A549 (cell line): ENCODE data around the gene NELFB. TPM values are rescaled to one million over a fixed set of nuclear protein-coding genes. Genes with fewer than 3 reads are reported as not detected.

Experiments
- ATAC-seq, 2 experiments: fragments of 200-7000 bp in 1 of 2; fragments of >200 bp in 1 of 2; cut with Nextera tagmentation in 1 of 2; cut with Tn5 transposase in 1 of 2; 3 replicates each; pipeline versions ENCODE4 v1.8.0 to v1.9.1; 2018 to 2020; ENCODE audit warnings: mild to moderate bottlenecking in 1 of 2, moderate library complexity in 1 of 2
- CTCF ChIA-PET: fragments of 300-600 bp; sonication (Branson Sonifier 250); formaldehyde crosslinking; extraction: SDS; loops from one replicate; lab custom pipeline; 2021; ENCODE audit warnings: antibody characterized with exemption, inconsistent platforms; lab: Yijun Ruan, JAX
- POLR2A ChIA-PET: fragments of 350-600 bp; formaldehyde crosslinking; extraction: SDS; loops from one replicate; lab custom pipeline; 2021; ENCODE audit warnings: antibody characterized with exemption, inconsistent platforms; lab: Yijun Ruan, JAX
- DNase-seq, 2 experiments: peaks; one replicate each; pipeline versions ENCODE4 v3.0.0 to v3.0.0-alpha.2; 2011 to 2016; ENCODE audit warnings: low read depth in 1 of 2, low spot score in 1 of 2
- FAIRE-seq: peaks from 2 replicates; lab custom pipeline; 2011; peaks lifted over from hg19 to GRCh38; lab: Jason Lieb, UNC
- H3K27ac ChIP-seq, 2 experiments: fragments of >200 bp; sonication (Bioruptor Twin); formaldehyde crosslinking; 3 replicates each; pipeline ENCODE4 v1.5.1; 2016 to 2017
- H3K4me1 ChIP-seq: fragments of >200 bp; sonication (Bioruptor Twin); formaldehyde crosslinking; 3 replicates; pipeline ENCODE4 v1.6.1; 2016
- H3K4me2 ChIP-seq: fragments of >200 bp; sonication (Bioruptor Twin); formaldehyde crosslinking; 3 replicates; pipeline ENCODE4 v1.6.1; 2016
- H3K4me3 ChIP-seq: fragments of >200 bp; sonication (Bioruptor Twin); formaldehyde crosslinking; 3 replicates; pipeline ENCODE4 v1.5.1; 2016
- H3K9me3 ChIP-seq: fragments of >200 bp; sonication (Bioruptor Twin); formaldehyde crosslinking; 3 replicates; pipeline ENCODE4 v1.6.1; 2016
- BHLHE40 ChIP-seq: IDR thresholded peaks from 2 replicates; pipeline ENCODE4 v1.6.1; 2012; ENCODE audit warnings: low read depth, low read length, inconsistent platforms
- CBX8 ChIP-seq: fragments of 200-600 bp; sonication (generic); IDR thresholded peaks from 2 replicates; pipeline ENCODE4 v1.6.1; 2016
- CEBPB ChIP-seq, 2 experiments: fragments of >200 bp in 1 of 2; sonication (Bioruptor Twin) in 1 of 2; formaldehyde crosslinking in 1 of 2; IDR thresholded peaks; 2 replicates each; pipeline ENCODE4 v1.6.1; 2012 to 2016
- CHD4 ChIP-seq: fragments of 200-600 bp; sonication (generic); IDR thresholded peaks from 2 replicates; pipeline ENCODE4 v1.6.1; 2016; ENCODE audit warnings: antibody characterized with exemption, mild to moderate bottlenecking, borderline replicate concordance
- CTCF ChIP-seq: fragments of >200 bp; sonication (Bioruptor Twin); formaldehyde crosslinking; IDR thresholded peaks from 3 replicates; pipeline ENCODE4 v1.5.1; 2016
- EHMT2 ChIP-seq: fragments of 200-600 bp; sonication (generic); IDR thresholded peaks from 2 replicates; pipeline ENCODE4 v1.6.1; 2016; ENCODE audit warnings: antibody characterized with exemption, low read depth, mild to moderate bottlenecking, moderate library complexity
- ELK1 ChIP-seq: fragments of 150-350 bp; IDR thresholded peaks from 2 replicates; pipeline ENCODE4 v1.6.1; 2014; ENCODE audit warnings: low read depth, mild to moderate bottlenecking, low read length
- ESRRA ChIP-seq: fragments of 150-350 bp; IDR thresholded peaks from 2 replicates; pipeline ENCODE4 v1.6.1; 2014; ENCODE audit warnings: mild to moderate bottlenecking, low read length, borderline replicate concordance
- FOSB ChIP-seq: fragments of 250-450 bp; sonication (Bioruptor Pico); IDR thresholded peaks from 2 replicates; pipeline ENCODE4 v1.5.0; 2020; ENCODE audit warnings: mild to moderate bottlenecking, moderate library complexity
- GATA3 ChIP-seq: IDR thresholded peaks from 2 replicates; pipeline ENCODE4 v1.6.1; 2012; ENCODE audit warnings: borderline replicate concordance
- KDM1A ChIP-seq: fragments of 200-600 bp; sonication (generic); IDR thresholded peaks from 2 replicates; pipeline ENCODE4 v1.6.1; 2016; ENCODE audit warnings: low read depth, mild to moderate bottlenecking
- MAFK ChIP-seq: fragments of 450-650 bp; IDR thresholded peaks from 2 replicates; pipeline ENCODE4 v1.6.1; 2014; ENCODE audit not compliant: partially characterized antibody
- NFE2L2 ChIP-seq: fragments of 150-350 bp; conservative IDR thresholded peaks from 2 replicates; pipeline ENCODE4 v1.6.1; 2014; ENCODE audit warnings: low read length
- NPAS2 ChIP-seq: fragments of 250-450 bp; sonication (Bioruptor Pico); IDR thresholded peaks from 2 replicates; pipeline ENCODE4 v1.8.0; 2022; ENCODE audit warnings: mild to moderate bottlenecking, moderate library complexity, borderline replicate concordance
- SREBF2 ChIP-seq: fragments of 450-650 bp; IDR thresholded peaks from 2 replicates; pipeline ENCODE4 v1.6.1; 2014; ENCODE audit warnings: mild to moderate bottlenecking, moderate library complexity
- TFCP2L1 ChIP-seq: fragments of 250-450 bp; sonication (Bioruptor Pico); IDR thresholded peaks from 2 replicates; pipeline ENCODE4 v1.5.0; 2021; ENCODE audit warnings: mild to moderate bottlenecking
- USF2 ChIP-seq: fragments of 450-650 bp; IDR thresholded peaks from 2 replicates; pipeline ENCODE4 v1.6.1; 2014; ENCODE audit warnings: antibody characterized with exemption
- ZNF302 ChIP-seq: fragments of 250-450 bp; sonication (Bioruptor Pico); IDR thresholded peaks from 2 replicates; pipeline ENCODE4 v1.9.0; 2021; ENCODE audit warnings: inconsistent platforms, mild to moderate bottlenecking, moderate library complexity
- ZSCAN20 ChIP-seq: fragments of 250-450 bp; sonication (Bioruptor Pico); IDR thresholded peaks from 2 replicates; pipeline ENCODE4 v1.8.0; 2022; ENCODE audit warnings: mild to moderate bottlenecking, moderate library complexity
- WGBS: methylation state at CpG from one replicate; pipeline ENCODE4 v1.1.6; 2017; ENCODE audit errors: missing lambda C conversion rate; 5-methylcytosine and 5-hydroxymethylcytosine counted together
- polyA plus RNA-seq, 4 experiments: library from polyadenylated mRNA; depleted of rRNA in 3 of 4; stranded (reverse); fragments of >200 nt; fragmentation: RNase III in 1 of 4; extraction: RNeasy Plus Mini Kit Qiagen cat#74134 plus additional on column Dnase treatment in 1 of 4; gene quantifications; 2 replicates in 3 of 4; 3 replicates in 1 of 4; pipeline ENCODE4 v1.2.3, GENCODE V29; 2011 to 2017
- TF ChIP-seq, protein P1 (sequence below): IDR thresholded peaks from 2 replicates; pipeline ENCODE4 v1.6.1; 2012

Gene NELFB
- polyA plus RNA-seq, 2 of the 4 experiments (the other 2 are of a cell fraction) = 31.8 to 45.3 TPM

- Histone ChIP-seq H3K4me1 (peaks cover 22% of the 10 kb centered on the region), H3K4me3 (no peak overlapping the region), H3K4me2 (peak overlapping the region; percentile 30; the same call in 2 of the 3 replicates), H3K27ac (peak overlapping the region; percentile 56 to 65; a peak in 5 of 6 replicates), H3K9me3 (no peaks in the 10 kb centered on the region)
- CTCF ChIA-PET = interaction anchor here (0.8 to 17.1 kb wide), 8 partner anchors 8 to 34 kb away, joined by 3 to 236 read pairs (median 4); partner anchors contain the start of genes NRARP, TOR4A and TUBB4B
- 77% methylated on average over 19 of the region's 19 CpGs for WGBS
- POLR2A ChIA-PET = interaction anchor here (0.9 to 1.0 kb wide), 2 partner anchors 28 kb away, joined by 3 to 4 read pairs; partner anchors contain the start of gene TUBB4B
- FAIRE-seq = no peak
- ATAC-seq = 0 out of 6 replicates have a peak, but pooled peaks of 1 of the 2 experiments have one; percentile 2
- DNase-seq = no peak
- peak; percentile 78 for TF ChIP-seq MAFK
- TF ChIP-seq USF2 = no peak
- TF ChIP-seq NFE2L2 = peak; percentile 49
- no peak for TF ChIP-seq KDM1A
Measured at GRCh38 chr9:137268538-137269201, 13.5 kb downstream of the NELFB start.

- WGBS = 44% methylated on average over 17 of the region's 17 CpGs
- Histone ChIP-seq H3K27ac (peak overlapping the region; percentile 56 to 65; a peak in 5 of 6 replicates), H3K4me1 (peaks cover 24% of the 10 kb centered on the region), H3K4me3 (no peak overlapping the region), H3K9me3 (no peaks in the 10 kb centered on the region), H3K4me2 (peak overlapping the region; percentile 30; the same call in 2 of the 3 replicates)
- FAIRE-seq (no peak), ATAC-seq (peak in 1 of 2 experiments; percentile 42; a peak in 3 of 6 replicates), DNase-seq (peak in 1 of 2 experiments; percentile 58)
- ChIA-PET CTCF (interaction anchor here (0.8 to 17.1 kb wide), 6 partner anchors 11 to 33 kb away, joined by 3 to 236 read pairs (median 4); partner anchors contain the start of genes NRARP and TUBB4B), POLR2A (interaction anchor here (0.9 kb wide), 1 partner anchor 28 kb away, joined by 4 read pairs; the partner anchor contains the start of gene TUBB4B)
- TF ChIP-seq ZSCAN20 (CRISPR knock-in tag) (no peak), SREBF2 (no peak), NFE2L2 (no peak), ESRRA (no peak), MAFK (no peak), USF2 (peak; percentile 42)
- TF ChIP-seq, protein P1, sequence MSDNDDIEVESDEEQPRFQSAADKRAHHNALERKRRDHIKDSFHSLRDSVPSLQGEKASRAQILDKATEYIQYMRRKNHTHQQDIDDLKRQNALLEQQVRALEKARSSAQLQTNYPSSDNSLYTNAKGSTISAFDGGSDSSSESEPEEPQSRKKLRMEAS = 0 out of 2 replicates have a peak, but pooled peaks have one; percentile 15
Measured at GRCh38 chr9:137269231-137269772, 14.2 kb downstream of the NELFB start.

GRCh38 chr9:137270929-137271695 lies 16.0 kb downstream of the NELFB start:
- DNase-seq (no peak), ATAC-seq (no peak), FAIRE-seq (no peak)
- Histone ChIP-seq H3K4me3 (no peak overlapping the region), H3K9me3 (no peaks in the 10 kb centered on the region), H3K4me2 (no peak overlapping the region), H3K27ac (no peak overlapping the region), H3K4me1 (peaks cover 34% of the 10 kb centered on the region)
- 91% methylated on average over 29 of the region's 32 CpGs for WGBS
- ChIA-PET CTCF (interaction anchor here (1.9 to 4.2 kb wide), 2 partner anchors 9 to 35 kb away, joined by 8 to 43 read pairs; no protein-coding TSS in a partner anchor), POLR2A (no interaction called here)
- TF ChIP-seq ESRRA (no peak), BHLHE40 (no peak), GATA3 (no peak), TFCP2L1 (CRISPR knock-in tag) (no peak), CEBPB (IDR thresholded peaks at IDR 0.05) (no peak), ZNF302 (CRISPR knock-in tag) (no peak), CTCF (no peak), ELK1 (no peak), FOSB (CRISPR knock-in tag) (no peak), CBX8 (no peak), EHMT2 (no peak), ZSCAN20 (CRISPR knock-in tag) (no peak), CHD4 (no peak), NPAS2 (CRISPR knock-in tag) (no peak)
- TF ChIP-seq, protein P1 = no peak
